Measurements from ENCODE around the gene RHOBTB1. TPM values are rescaled to one million over a fixed set of nuclear protein-coding genes. Genes with fewer than 3 reads are reported as not detected.

Gene RHOBTB1
- total RNA-seq, 2 donors from 2014 or later, result 4.3 to 7.6 TPM

DNA sequence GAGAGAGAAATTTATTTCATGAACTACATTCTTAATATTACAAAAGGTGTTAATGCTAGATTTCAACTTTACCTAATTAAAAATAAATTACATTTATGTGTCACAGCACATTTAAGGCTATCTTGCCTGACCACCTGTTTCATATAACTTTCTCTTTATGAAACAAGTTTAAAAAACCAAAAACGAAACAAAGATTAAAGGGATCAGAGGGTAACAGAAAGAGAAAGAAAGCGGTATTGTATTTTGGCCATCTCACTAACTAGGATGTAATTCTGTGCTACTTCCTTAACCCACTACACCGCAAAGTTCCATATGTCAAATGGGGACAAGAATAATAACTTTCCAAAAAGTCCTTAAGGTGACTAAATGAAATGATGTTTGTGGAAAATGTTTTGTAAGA is 6.3 kb upstream of the RHOBTB1 start:
- intact Hi-C loops (cut with DNase I, micrococcal nuclease), result no loop called here
- no peak for DNase-seq
- no peak for ATAC-seq

DNA sequence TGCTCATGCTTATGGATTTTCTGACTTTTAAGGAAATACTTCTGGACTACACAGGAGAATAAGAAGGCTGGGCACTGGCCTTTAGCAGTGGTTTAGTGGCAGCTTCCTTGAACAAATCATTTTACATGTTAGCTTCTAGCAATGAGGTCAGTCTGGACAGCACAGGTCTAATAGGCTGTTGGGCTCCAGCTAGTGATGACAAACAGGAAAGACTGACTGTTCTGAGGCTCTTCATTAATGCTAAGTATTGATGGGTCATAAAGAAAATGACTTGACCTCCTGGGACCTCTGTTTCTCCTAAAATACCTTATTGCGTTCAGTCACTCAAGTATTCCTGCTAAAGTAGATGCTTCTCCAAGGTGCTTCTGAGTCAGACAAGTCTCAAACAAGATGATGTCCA is 4.9 kb upstream of the RHOBTB1 start:
- DNase-seq, result no peak
- intact Hi-C loops (cut with DNase I, micrococcal nuclease), result no loop called here
- ATAC-seq, result no peak

DNA sequence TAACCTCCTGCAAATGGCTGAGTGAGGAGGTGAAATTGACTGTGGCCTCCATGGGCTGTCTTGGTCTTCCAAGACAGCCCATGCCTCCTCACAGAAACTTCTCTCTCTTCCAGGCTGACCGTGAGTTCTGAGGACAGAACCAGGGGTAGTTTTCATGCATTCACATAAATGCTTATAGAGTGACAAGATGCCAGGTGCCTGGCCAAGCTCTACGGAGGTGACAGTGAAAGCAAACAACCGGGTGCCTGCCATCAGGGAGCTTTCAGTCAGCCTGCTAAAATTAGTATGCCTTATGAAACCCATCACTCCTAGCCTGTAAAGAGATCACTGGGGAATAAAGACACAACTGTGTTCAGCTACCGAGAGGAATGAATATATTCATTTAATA is 919 bp upstream of the RHOBTB1 start:
- ATAC-seq (no peak), DNase-seq (no peak)
- intact Hi-C loops (cut with DNase I, micrococcal nuclease), result no loop called here

DNA sequence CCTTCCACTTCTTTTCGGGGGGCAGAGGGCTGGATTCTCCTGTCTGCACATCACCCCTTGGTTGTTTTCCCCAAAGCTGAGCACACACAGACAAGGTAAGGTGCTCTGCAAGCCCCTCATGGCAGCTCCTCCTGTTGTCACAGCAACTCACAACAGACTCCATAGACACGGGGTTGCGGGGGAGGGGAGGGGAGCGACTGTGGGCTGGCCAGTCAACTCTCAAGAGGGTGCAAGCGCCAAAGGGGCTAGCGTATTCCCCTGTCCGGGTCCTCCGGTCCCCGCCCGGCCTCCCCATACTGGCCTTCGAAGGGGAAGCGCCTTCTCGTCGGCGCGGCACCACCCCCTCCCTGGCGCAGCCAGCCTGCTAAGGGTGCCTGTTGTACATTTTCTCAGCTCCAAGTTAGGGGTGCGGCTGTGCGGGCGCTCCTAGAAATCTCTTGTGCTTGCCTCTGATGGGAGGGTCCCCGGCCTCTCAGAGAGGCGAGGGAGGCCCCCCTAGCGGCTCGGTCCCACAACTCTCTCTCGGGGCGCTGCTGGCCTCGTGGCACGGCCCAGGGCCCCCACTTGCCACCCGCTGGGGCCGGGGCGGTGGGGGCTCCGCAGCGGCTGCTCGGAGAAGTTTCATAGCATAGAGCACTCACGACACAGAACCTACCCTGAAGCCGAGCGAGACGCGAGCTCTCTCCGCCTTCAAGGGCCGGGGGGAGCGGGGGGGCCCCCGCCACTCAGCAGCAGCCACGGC is 498 bp downstream of the RHOBTB1 start:
- peak; percentile 61 for ATAC-seq
- intact Hi-C loops (cut with DNase I, micrococcal nuclease), result no loop called here
- peak; percentile 59 to 68 for DNase-seq

DNA sequence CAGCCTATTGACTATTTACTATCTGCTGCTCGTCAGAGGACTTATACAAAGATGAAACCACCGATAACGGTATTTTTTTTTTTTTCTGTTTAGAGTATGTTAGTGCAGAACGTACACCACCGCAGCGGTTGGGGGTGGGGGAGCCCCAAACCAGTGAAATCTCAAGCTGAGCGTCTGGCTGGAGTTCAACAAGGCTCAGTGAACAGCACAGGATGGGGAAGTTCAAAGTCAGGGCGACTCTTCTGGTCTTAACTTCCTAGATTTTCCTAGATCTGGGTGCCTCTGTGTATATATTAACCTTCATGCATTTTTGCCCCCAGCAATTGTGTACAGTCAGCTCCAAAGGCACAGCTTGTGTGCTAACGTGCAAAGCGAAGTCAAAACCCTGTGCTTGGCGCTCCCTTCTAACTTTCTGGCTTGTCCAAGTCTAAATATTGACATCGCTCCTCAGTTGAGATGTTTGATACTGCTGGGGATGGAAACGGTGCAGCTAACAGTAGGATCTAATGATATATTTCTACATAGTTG is 1.1 kb downstream of the RHOBTB1 start:
- intact Hi-C loops (cut with DNase I, micrococcal nuclease), result no loop called here
- ATAC-seq (peak; percentile 6), DNase-seq (peak; percentile 52 to 57)

DNA sequence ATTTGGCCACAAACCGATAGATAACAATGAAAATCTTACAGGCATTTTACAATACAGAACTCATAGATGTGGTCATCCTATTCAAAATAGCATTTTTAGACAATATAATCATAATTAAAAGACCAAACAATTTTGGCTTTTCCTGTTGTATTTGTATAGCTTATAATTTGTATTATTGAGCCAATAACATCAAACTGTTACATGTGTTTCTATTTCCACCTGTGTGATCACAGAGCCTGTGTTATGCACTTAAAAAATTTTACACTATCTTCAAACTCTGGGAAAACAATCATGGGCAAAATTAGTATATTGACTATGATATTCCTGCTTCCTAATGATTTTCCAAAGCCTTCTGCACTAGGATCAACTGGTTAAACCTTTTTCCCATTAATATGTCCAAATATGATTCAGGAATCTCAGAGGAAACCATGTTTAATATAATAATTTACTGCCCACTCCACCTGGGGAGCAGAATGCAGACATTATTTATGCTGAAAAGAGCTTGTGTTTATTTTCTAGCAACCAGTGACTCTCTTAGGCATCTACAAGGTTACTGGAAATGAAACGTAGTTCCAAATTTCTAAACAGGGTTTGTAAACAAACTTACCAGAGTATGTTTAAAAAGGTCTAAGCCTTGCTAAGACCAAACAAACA is 1.7 kb downstream of the RHOBTB1 start:
- DNase-seq, result no peak
- intact Hi-C loops (cut with DNase I, micrococcal nuclease), result no loop called here
- no peak for ATAC-seq

DNA sequence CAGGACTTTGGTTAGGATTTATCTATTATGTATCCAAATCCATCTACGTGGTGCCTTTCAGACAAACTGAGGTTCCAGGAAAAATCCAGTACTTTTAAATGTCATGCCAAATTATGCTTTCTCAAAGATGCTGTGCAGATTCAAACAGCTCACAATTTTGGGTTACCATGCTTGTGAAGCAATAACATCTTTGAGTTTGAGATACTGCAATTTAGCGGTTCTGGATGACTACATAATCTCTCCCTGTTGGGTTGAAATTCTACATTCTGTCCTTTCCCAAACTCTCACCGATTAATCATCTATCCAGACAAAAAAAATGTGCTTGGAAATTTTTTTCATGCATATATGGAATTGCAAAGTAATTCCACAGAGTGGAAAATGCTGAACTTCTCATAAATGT is 3.5 kb downstream of the RHOBTB1 start:
- DNase-seq, result no peak
- intact Hi-C loops (cut with DNase I, micrococcal nuclease), result no loop called here
- no peak for ATAC-seq

DNA sequence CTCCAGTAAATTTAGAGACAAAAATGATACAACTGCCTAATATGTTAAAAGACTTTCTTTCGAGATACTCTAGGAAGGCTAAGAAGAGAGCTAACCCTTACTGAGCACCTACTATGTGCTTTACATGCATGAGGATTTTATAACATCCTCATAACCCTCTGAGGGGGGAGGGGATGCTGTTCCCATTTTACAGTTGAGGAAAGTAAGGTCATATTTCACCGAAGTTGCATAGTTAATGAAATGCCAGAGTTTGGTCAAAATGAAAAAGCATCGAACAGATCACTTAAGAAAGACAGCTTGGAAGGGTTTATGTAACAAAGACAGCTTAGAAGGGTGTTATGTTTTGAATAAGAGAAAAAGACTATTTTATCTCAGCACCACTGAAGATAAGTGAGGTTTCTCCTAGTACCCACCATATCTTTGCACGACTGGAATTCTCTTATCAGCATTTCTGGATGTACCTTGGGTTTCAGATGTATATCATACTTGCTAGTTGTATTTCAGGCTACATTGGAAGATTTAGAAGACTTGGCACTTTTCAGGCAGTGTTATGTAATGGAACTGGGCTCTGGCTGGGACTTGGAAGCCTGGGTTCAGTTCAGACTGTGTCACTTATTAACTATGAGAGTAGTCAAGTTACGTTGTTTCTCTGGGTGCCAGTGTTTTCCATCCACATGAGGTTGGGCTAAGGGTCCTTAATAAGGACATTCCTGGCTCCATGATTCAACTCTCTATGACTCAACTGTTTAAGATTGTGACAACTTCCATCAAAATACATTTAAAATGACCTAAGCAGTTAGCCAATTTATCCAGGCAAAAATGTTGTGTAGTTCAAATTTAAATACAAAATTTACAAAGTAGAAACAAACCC is 6.0 kb downstream of the RHOBTB1 start:
- intact Hi-C loops (cut with DNase I, micrococcal nuclease), result no loop called here
- no peak for DNase-seq
- ATAC-seq, result no peak

DNA sequence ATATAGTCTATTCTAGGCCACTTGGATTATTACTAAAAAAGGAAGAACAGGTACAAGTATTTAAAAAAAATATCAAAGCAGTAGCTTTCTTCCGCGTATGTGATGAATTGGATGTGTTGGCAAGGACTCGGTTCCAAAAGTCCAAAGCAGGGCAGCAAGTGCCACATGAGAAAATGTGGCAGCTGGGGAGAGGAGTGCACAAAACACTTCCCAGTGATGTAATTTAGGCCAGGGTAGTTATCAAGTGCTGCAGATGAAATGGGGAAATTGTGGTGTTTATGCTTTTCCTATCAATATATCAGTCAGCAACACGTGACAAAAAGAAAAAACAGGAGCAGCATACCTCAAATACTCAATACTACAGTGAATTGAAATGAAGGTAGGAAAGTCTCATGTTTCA is 7.0 kb downstream of the RHOBTB1 start:
- peak; percentile 72 for ATAC-seq
- DNase-seq, result no peak
- intact Hi-C loops (cut with DNase I, micrococcal nuclease), result no loop called here

DNA sequence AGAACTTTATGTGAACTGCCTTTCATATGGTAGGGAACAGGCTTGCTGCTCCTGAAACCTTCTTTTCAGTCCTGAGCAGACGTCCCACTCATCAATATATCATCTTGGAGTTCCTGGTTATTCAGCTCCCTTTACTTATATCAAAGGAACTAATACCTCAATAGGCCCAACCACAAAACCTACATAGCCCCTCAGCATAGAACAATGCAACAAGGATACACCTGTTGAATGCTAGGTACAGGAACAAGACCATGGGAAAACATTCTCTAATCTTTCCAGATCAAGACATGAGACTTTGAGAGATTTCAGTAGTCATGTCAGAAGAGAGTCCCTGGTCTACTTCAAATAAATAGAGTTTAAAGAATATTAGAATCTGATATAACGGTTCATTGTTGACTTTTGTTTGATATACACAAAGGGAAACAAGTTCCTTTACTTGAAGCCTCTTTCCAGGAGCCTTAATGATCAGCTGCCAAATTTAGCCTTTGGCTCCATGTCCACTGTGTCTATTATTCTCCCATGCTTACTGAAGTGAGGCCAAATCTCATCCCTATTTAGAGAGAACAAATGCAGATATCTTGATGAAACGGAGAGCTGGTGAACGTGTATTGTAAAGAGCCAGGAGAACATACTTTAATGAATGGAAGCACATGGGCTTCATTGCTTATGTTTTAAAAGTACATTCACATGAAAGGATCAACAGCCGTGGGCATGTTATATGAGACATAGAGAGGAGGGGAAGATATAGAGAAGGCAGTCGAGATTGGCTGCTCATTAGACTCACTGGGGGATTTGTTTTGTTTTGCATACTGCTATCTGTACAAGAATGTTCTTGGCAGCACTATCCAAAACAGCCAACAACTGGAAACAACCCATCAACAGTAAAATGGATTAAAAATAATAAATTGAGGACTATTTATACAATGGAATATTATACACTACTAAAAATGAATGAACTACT is 9.5 kb downstream of the RHOBTB1 start:
- ATAC-seq (no peak), DNase-seq (no peak)
- intact Hi-C loops (cut with DNase I, micrococcal nuclease), result no loop called here

DNA sequence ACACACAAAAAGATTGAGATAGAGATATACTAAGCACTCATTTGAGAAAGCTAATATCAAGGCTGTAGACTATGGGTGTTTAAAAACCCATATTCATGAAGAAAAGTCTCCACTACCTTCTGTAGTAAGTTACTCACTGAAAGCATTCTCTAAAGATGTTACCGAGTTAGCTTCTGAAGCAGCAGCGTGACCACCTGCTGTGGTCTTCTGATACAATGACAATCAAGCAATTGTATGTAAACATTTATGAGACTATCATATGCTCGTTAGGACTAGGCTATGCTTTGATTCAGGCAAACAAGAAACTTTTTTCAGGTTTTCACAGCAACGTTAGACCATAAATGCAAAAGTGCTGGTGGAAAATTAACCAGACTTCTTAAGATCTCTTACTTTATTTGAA is 11.2 kb downstream of the RHOBTB1 start:
- intact Hi-C loops (cut with DNase I, micrococcal nuclease), result no loop called here
- ATAC-seq (peak; percentile 23), DNase-seq (no peak)

DNA sequence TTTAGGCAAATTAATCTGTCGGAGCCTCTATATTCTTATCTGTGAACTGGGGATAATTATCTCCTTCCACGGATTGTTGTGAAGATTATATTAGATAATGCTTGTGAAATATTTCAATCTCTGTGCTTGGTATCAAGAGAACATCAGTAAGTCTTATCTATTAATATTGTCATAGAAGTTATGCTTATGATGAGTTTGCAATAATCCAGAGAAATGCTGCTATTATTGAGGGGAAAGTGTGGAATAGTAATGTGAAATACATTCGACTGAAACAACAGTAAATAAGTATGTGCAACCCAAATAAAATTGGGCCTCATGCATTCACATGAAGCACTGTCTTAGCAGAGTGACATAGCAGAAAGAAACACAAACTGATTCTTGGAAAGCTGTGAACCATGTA is 13.7 kb downstream of the RHOBTB1 start:
- intact Hi-C loops (cut with DNase I, micrococcal nuclease), result no loop called here
- DNase-seq (no peak), ATAC-seq (no peak)

DNA sequence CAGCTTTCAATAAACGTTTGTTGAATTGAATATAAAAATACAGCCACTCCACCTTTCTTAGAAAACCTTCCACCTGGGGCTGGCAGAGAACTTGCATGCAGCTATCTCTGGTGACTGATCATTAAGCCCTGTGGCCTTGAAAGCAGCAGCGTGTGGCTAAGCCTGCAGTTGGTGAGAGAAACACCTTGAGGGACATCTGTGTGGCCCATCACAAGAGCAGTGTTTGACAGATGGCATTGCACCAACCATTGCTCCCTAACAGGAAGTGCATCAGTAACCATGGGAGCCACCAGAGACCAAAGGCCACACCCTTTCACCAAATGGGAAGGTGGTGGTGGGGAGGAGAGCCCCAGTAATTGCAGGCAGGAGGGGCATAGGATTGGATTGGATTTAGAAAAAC is 22.4 kb downstream of the RHOBTB1 start:
- intact Hi-C loops (cut with DNase I, micrococcal nuclease), result no loop called here
- DNase-seq (no peak), ATAC-seq (no peak)

DNA sequence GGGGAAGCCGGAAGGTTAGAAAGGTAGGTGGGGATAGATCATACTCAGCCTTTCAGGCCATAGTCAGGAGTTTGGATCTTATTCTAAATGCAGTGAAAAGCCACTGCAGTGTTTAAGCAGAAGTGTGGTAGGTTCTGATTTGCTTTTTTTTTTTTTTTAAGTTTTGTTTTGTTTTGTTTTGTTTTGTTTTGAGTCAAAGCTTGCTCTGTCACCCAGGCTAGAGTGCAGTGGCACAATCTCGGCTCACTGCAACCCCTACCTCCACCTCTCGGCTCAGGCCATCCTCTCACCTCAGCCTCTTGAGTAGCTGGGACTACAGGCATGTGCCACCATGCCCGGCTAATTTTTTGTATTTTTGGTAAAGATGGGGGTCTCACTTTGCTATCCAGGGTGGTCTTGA is 23.5 kb downstream of the RHOBTB1 start:
- intact Hi-C loops (cut with DNase I, micrococcal nuclease), result no loop called here
- no peak for ATAC-seq
- DNase-seq, result no peak

DNA sequence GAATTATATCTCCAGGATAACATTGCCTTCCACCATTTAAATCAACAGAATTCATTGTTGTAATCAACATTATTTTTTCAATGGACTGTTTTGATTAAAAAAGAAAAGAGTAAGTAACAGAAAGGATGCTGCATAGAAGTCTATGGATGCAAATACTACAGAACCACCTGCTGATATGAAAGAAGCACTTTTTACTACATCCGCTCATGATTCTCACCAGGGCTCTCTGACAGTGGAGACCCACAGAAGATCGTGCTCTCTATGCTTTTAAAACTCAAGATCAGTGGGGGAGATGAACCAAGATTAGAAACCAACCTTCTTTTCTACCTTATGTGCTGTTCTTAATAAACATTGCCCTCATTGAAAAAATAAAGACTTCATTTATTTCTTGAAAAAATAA is 24.4 kb downstream of the RHOBTB1 start:
- DNase-seq, result no peak
- no peak for ATAC-seq
- intact Hi-C loops (cut with DNase I, micrococcal nuclease), result no loop called here

DNA sequence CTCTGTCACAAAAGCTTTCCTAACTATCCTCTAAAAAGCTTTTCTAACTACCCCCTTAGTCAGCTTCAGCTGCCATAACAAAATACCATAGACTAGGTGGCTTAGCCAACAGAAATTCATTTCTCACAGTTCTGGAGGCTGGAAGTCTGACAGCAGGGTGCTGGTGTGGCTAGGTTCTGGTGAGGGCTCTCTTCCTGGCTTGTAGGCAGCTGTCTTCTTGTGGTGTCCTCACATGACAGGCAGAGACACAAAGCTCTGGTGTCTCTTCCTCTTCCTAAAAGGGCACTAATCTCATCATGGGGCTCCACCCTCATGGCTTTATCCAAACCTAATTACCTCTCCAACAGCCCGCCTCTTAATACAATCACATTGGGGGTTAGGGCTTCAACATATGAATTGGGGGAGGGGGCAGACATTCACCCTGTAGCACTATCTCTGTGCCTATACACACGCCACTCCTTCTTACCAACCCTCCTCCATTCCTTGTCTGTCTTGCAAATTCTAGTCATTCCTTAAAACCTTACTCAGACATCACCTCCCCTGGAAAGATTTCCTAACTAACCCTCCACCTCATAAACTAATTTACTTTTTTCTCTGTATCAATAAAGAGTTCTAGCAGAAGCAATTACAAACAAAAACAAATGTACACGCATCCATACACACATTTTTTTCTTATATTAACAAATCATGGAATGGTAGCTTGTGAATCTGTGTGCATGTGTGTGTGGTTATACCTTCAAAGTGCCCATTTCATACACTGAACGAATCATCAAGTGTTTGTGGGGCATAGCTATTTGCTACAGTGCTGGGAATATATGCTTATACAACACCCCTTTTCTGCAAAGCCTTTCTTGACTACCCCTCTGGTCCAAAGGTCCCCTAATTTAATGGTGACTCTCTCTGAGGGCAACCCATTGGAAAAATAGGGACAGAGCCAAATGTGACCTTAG is 26.4 kb downstream of the RHOBTB1 start:
- no peak for DNase-seq
- ATAC-seq, result no peak
- intact Hi-C loops (cut with DNase I, micrococcal nuclease), result no loop called here

DNA sequence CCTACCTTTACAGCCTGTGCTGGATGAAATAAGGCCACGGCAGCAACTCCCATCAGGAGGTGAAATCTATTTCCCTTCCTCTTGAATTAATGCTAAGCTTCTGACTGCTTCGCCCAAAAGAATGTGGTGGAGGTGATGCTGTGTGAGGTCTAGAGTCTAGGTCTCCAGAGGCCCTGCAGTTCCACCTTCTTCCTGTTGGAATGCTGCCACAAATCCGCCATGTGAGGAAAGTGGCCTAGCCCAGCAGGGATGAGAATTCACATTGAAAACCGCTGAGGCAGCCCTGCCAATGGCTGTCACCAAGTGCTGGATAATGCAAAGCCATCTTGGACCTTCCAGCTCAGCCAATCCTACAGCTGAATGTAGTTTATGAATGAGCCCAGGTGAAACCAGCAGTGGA is 28.0 kb downstream of the RHOBTB1 start:
- DNase-seq, result no peak
- ATAC-seq, result no peak
- intact Hi-C loops (cut with DNase I, micrococcal nuclease), result no loop called here
